Measurements from ENCODE around the gene HDAC4. TPM values are rescaled to one million over a fixed set of nuclear protein-coding genes. Genes with fewer than 3 reads are reported as not detected.
A peak's percentile ranks its signal among the peaks of the same experiment; 100 is the strongest.

Gene HDAC4
- total RNA-seq, 1 experiment from 2014 or later: 5.5 TPM

DNA sequence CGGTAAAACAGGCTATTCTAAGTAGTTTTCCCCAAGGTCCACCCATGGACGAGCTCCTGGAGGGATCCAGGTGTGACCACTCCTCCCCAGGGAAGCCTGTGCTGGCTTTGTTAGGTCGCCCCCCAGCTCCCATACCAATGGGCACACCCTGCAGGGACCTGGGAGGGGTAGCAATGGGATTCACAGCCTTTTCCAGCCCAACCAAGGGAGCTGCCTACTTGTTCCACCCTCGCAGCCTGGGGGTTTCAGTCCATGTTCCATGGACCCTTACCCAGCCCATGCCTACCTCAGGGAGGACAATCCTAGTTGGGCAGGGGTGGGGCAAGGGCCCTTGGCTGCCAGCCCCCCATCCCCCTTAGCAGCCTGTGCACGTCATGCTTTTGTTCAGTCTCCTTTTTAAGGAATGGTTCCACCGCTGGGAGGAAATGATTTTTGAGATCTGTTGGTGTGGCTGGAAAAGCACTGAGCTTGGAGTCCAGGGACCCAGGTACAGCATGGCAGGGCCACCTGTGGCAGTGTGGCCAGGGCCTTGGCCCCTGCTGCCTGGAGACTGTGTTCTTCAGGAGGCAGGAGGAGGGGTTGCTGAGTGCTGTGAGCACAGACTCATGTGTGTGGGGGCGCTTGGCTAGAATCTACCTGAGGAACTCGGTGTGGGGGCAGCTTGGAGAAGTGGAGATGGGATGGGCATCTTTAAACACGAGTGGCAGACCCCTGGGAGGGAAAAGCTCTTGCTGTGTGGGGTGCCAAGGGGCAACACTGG is 386.2 kb downstream of the HDAC4 start:
- DNase-seq (ENCODE audit: low read depth): no peak

DNA sequence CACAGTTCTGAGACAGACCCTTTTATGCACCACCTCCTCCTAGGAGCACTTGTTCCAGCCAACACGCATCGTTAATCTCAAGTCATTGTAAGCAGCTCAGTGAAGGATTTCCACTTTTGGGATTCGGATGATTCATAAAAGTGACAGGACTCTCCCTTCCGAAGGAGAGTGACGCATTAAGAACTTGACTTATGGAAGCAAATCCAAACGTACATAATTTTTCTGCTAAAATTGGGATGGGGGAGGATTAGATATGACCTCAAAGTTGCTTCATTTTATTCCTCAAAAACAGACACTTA is 387.2 kb downstream of the HDAC4 start:
- no peak for DNase-seq (ENCODE audit: low read depth)

GRCh38 chr2:239012936-239013677 is 387.7 kb downstream of the HDAC4 start:
- DNase-seq (ENCODE audit: low read depth): no peak

DNA sequence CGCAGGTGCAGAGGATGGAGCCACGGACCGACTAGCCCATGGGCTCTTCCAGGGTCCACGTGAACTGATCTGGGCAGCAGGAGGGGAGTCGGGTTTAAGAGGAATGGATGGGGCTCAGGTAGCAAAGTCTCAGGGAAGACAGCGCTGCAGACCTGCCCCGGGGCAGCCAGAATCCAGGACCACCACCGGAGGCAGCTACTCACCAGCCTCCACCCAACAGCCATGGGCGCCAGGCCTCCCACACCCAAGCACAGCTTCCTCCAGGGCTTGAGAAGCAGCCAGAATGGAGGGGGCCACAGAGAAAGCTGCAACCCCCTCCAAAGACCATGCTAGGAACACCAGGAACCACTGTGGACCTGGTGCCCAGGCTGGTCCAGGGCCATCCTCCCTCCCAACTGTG is 388.6 kb downstream of the HDAC4 start:
- no peak for DNase-seq (ENCODE audit: low read depth)

- no peak for DNase-seq (ENCODE audit: low read depth)
Measured at GRCh38 chr2:239009589-239009961, 391.2 kb downstream of the HDAC4 start.

DNA sequence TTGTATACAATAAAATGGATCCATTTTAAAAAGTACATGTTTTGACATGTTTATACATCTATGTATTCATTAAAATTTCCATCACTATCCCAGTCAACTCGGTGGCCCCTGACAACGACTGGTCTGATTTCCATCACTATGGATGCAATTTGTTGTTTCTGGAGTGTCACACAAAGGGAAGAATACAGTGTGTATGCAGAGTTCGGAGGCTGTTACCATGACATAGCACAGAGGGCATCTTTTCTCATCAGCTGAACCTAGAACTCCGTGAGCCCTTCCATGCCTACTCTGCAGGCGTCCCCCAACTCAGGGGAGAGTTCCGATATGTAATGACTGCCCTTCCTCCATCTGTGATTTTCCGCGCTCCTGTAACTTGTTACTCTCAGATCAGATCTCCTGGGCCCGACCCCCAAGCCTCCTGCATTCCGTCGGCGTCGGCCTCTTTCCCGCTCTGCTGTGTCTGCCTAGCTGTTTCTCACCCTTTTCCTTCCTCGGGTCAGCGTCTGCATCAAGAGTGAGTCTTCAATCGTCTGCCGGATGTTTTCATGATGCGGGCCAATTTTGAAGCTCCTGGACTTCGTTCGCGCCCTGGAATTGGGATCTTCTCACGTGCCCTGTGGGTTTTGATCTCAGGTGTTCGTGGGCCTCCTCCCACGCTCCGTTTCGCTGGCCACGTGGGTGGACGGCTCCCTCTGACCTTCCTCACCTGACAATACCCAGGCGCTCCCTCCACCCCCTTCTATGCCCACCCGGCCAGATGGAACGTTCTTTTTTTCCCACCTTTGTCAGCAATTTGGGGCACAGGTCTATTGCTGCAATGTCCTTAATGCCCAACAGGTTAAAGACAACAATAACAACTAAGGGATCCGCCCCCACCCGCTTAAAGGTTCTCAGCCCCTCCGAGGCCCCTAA is 391.9 kb downstream of the HDAC4 start:
- no peak for DNase-seq (ENCODE audit: low read depth)

DNA sequence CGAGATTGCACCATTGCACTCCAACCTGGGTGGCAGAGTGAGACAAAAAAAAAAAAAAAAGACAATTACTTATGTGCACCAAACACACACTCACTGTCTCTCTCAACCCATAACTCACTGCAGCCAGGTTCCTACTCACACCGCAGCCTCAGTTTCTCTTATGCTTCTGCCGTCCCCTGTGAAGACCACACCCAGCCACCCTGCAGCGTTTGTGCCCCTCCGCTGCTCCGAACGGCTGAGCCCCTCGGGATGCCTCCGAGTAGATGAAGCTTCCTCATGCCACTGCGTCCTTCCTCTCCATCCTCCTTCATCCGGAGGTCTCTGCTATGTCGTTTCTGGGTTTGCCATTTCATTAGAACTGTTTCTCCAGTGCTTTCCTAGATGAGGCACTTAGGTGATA is 392.8 kb downstream of the HDAC4 start:
- no peak for DNase-seq (ENCODE audit: low read depth)

GRCh38 chr2:239006622-239007285 is 394.1 kb downstream of the HDAC4 start:
- DNase-seq (ENCODE audit: low read depth): peak; percentile 48

DNA sequence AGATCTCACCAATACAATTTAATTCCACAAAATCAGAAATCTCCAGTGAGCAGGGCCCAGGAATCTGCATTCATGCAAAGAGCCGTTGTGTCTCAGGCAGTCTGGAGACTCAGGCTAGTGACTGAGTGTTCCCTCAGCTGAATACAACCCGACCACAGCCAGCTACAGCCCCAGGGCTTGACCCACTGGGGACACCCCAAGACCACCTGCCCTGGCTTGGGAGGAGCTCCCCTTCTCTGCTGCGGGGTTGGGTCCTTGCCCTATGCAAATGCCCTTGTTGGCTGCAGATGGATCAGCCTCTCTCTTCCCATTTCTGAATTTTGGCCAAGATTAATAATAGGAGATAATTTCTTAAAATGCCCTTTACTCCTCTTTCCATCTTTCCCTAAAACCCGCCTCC is 395.2 kb downstream of the HDAC4 start:
- no peak for DNase-seq (ENCODE audit: low read depth)

- DNase-seq (ENCODE audit: low read depth): no peak
Measured at GRCh38 chr2:239004274-239005015, 396.4 kb downstream of the HDAC4 start.

DNA sequence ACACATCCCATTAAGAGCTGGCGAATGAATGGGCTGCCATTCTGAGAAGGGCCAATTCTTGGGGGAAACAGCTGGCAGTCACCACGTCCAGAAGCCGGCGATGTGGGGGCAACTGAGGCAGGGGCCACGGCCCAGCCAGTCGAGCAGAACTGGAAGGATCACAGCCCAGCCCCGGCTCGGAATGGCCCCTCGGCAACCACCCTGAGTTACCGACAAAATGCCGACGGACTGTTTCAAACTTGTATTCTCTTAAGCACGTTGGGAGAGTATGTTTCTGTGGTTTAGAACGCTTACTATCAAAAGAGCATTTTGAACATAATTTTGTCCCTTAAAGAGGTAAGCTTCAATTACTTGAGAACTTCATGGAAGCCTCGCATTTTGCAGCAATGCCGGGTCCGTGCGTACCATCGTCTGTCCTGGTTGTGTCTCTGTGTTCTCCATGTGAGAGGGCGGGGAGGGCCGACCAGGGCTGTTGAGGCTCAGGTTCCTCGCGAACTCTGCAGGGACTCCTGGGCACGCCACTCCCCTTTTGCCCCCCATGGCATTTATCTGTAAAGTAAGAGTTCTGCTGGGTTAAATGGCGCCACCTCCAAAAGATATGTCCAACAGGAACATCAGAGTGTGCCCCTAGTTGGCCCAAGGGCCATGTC is 397.1 kb downstream of the HDAC4 start:
- DNase-seq (ENCODE audit: low read depth): no peak

DNA sequence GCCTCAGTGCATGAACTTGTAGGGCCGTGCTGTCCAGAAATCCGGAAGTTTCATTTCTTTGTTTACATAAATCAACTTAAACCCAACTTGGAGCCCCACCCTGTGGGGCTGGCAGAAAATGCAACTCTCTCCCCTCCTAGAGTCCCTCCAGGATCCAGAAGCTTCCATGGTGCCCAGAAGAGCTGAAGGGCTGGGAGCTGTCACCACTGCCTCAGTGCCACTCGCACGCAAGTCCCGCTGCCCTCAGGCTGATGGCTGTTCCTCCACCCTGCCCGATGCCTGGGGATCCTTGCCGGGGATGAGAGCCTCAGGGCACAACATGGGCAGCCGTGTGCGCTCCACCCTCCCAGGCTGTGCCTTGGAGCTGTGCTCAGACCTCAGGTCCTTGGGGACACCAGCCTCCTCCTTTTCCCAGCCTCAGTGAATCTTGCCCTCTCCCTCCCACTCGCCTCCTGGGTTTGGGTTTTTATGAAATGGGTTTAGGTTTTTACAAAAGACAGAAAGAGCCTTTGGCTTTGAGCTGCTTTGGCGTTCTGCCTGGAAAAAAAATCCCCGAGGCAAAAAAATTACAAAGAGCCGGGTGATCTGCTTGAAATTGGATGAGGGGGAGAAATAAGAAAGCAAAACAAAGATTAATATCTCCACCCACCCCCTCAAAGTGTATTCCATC is 397.7 kb downstream of the HDAC4 start:
- DNase-seq (ENCODE audit: low read depth): peak; percentile 91

- no peak for DNase-seq (ENCODE audit: low read depth)
Measured at GRCh38 chr2:239002591-239002953, 398.2 kb downstream of the HDAC4 start.

GRCh38 chr2:239001794-239002193 is 399.0 kb downstream of the HDAC4 start:
- DNase-seq (ENCODE audit: low read depth): no peak

DNA sequence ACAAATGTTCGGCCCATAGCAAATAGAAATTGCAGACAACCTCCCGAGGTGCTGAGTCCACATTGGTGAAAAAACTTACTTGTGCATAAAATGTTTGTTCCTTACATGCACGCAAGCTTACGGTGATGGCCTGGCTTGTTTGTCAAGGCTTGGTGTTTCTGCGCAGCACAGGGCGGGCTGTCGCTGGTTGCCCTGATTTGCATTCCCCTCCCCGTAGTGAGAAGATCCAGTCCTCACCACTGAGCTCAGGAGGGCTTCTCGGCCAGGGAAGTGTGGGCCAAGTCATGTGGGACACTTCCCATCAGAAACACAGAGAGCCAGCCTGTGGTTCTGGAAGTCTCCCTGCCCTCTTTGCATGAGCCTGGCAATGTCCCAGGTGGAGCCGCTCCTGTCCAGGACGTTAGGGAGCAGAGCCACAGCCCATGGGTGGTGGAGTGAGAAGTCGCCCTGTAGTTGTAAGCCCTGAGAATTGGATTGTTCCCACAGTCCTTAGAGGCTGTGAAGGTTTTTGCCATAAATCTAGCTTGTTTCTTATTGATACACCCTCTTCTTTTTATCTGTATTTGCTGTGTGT is 400.2 kb downstream of the HDAC4 start:
- no peak for DNase-seq (ENCODE audit: low read depth)

GRCh38 chr2:239000089-239000488 is 400.7 kb downstream of the HDAC4 start:
- DNase-seq (ENCODE audit: low read depth): no peak

DNA sequence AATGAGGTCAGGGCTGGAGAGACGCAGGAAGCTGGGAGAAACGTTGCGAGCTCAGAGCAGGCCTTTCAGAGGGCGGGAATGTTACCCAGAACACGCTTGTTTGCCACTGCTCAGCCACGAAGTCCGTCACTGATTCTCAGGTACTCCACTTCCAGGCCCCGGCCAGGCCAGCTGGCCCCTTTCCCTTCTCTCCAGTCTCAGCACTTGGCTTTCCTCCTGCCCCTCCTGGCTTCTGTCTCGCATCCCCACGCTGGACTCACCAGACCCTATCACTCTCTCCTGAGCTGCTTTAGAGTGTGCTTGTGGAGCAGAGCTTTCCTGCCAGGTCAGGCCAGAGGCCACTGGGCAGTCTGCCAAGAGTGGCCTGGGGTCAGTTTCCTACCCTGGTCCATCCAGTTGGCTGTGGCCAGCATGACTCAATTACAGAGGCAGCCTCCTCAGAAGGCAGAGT is 401.5 kb downstream of the HDAC4 start:
- DNase-seq (ENCODE audit: low read depth): peak; percentile 91

DNA sequence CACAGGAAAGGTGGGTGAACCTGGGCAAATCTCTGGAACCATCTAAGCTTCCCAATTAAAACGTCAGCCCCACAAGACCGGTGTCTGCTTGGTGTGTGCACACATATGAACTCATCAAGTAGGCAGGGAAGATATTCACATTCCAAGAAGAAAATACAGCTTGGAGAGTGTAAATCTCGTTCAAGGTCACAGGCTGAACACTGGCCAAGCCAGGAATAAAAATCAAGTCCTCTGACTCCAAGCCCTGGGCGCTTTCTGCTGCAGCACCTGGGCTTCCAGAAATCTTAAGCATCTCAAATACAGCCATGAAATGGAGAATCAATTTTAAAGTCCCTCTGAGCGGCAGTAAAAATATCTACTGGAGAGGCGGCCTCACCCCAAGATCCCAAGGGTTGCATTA is 402.0 kb downstream of the HDAC4 start:
- peak; percentile 11 for DNase-seq (ENCODE audit: low read depth)
